Upper lobe of left lung (tissue), 6 donors: Measurements from ENCODE around the gene CMKLR1. TPM values are rescaled to one million over a fixed set of nuclear protein-coding genes. Genes with fewer than 3 reads are reported as not detected.

Experiments
- ATAC-seq, 2 donors: fragments of 200-7000 bp; cut with Tn5 transposase; one replicate each; pipeline ENCODE4 v1.9.1; 2022; ENCODE audit warnings: mild to moderate bottlenecking in 2 of 2, moderate library complexity in 2 of 2; ENCODE audit not compliant: low FRiP score in 2 of 2
- DNase-seq, 2 donors: peaks; one replicate each; pipeline ENCODE4 v3.0.0-alpha.2; 2019 to 2020
- H3K27ac ChIP-seq, 4 donors: fragments of 200-600 bp; sonication (generic); one replicate each; pipeline ENCODE4 v1.5.1; 2016 to 2019
- H3K27me3 ChIP-seq, 4 donors: fragments of 200-600 bp; sonication (generic); one replicate each; pipeline ENCODE4 v1.5.1; 2017 to 2019
- H3K36me3 ChIP-seq, 4 donors: fragments of 200-600 bp; sonication (generic); one replicate each; pipeline ENCODE4 v1.5.1; 2016 to 2019
- H3K4me1 ChIP-seq, 4 donors: fragments of 200-600 bp; sonication (generic); one replicate each; pipeline ENCODE4 v1.5.1; 2018 to 2019
- H3K4me3 ChIP-seq, 4 donors: fragments of 200-600 bp; sonication (generic); one replicate each; pipeline ENCODE4 v1.5.1; 2017 to 2019; ENCODE audit warnings: mild to moderate bottlenecking in 2 of 4, moderate library complexity in 1 of 4
- H3K9me3 ChIP-seq, 4 donors: fragments of 200-600 bp; sonication (generic); one replicate each; pipeline ENCODE4 v1.5.1; 2018 to 2019
- CTCF ChIP-seq, 6 experiments: fragments of 450-650 bp in 4 of 6; fragments of 200-600 bp in 2 of 6; sonication (generic) in 2 of 6; IDR thresholded peaks; one replicate each; pipeline ENCODE4 v1.5.1; 2016 to 2019; ENCODE audit warnings: antibody characterized with exemption in 6 of 6
- EP300 ChIP-seq, 4 donors: sonication (generic); formaldehyde crosslinking; IDR thresholded peaks; one replicate each; pipeline ENCODE4 v1.5.1; 2017; ENCODE audit warnings: antibody characterized with exemption in 4 of 4, control low read depth in 2 of 4
- POLR2A ChIP-seq, 4 donors: fragments of 450-650 bp; IDR thresholded peaks; one replicate each; pipeline ENCODE4 v1.5.1; 2016 to 2017; ENCODE audit warnings: antibody characterized with exemption in 4 of 4, mild to moderate bottlenecking in 2 of 4
- POLR2AphosphoS5 ChIP-seq, 2 donors: sonication (generic); formaldehyde crosslinking; IDR thresholded peaks; one replicate each; pipeline ENCODE4 v1.5.1; 2017; ENCODE audit warnings: antibody characterized with exemption in 2 of 2
- WGBS, 2 donors: methylation state at CpG; one replicate each; pipeline ENCODE4 v1.1.5; 2017 to 2018; 5-methylcytosine and 5-hydroxymethylcytosine counted together
- total RNA-seq, 6 donors: library from RNA; depleted of rRNA in 4 of 6; stranded (reverse); fragments of >200 nt in 4 of 6; gene quantifications; one replicate each; pipeline versions ENCODE4 v1.1.0 to v1.2.1, GENCODE V29; 2016 to 2021
- donor health status: DM: no; HTN: no; CAD: no; lungs with moderate emphysema.
- donor health status: DM: no; HTN: yes; CAD: no; lungs with severe emphysema.

The CMKLR1 gene
- 10 to 100 TPM in 4 of 6 donors, 1 to 10 TPM in 2; 7.8 to 40.9 (median 19.9) TPM for total RNA-seq

DNA sequence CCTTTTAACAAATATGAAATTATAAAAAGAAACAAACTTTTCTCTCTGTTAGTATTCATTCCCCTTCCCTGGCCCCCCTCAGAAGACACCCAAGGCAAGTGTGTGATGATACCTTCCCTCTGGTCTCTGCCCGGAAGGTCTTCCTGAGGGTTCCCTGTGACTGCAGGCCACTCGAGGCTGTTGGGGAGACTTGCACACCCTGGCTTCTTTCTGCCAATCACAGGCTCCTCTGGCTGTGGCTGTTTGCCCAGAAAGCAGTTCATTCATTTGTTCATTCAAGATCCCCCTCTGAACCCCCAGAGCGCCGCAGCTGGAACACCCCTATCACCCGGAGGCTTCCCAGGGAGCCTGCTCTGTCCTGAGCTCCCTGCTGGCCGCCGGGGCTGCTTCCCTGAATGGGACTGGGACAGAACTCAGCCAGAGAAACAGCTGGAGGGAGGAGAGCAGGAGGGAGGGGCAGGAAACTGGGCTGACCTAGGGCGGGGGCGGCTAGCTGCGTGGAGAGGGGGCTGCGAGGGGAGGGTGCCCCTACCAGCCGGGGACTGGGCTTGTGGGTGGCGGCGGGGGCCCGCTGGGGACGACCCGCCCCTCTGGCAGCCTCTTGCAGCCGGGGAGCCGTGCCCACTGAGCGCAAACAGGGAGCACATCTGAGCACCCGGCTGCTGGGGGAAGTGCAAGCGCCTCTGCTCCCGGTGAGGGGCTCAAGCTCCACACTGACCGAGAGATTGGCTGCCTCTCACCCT is at the start of gene CMKLR1:
TSS of gene CMKLR1 (minus strand) at position 397 of the 743 bp plus-strand sequence. CDS start 45,720 bp downstream, outside the sequence.
- peaks cover 10 to 30% (median 18%) of the 10 kb centered on the region in 4 donors for H3K4me1 ChIP-seq
- ATAC-seq (peak; percentile 41 to 77), DNase-seq (peak; percentile 33 to 84)
- peak within 1 kb of the TSS; percentile 58 to 83 (median 75) for H3K27ac ChIP-seq
- peak within 1 kb of the TSS in 3 of 4 donors; percentile 36 to 51 (median 39) for H3K4me3 ChIP-seq
- TF ChIP-seq CTCF (IDR thresholded peaks at IDR 0.05) (peak in 1 of 6 experiments; percentile 5), EP300 (IDR thresholded peaks at IDR 0.05) (no peak), POLR2AphosphoS5 (IDR thresholded peaks at IDR 0.05) (peak in 1 of 2 donors; percentile 71), POLR2A (IDR thresholded peaks at IDR 0.05) (peak in 1 of 4 donors; percentile 63)
- WGBS, 2 donors, result 4 to 18% methylated on average over 7 to 20 of the region's 24 CpGs
- H3K36me3 ChIP-seq, result no peaks in the 10 kb centered on the region
- no peaks in the 10 kb centered on the region for H3K9me3 ChIP-seq
- H3K27me3 ChIP-seq, result no peaks in the 10 kb centered on the region

DNA sequence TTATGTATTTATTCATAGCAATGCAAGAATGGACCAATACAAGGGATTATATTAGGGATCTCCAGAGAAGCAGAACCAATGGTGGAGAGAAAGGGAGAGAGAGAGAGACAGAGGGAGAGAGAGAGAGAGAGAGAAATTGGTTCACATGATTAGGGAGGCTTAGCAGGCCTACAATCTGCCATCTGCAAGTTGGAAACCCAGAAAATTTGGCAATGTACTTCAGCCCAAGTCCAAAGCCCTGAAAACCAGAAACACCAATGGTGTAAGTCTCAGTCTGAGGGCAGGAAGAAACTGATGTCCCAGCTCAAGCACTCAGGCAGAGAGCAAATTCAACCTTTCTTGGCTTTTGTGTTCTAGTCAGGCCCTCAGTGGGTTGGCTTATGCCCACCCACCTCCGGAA is 48.7 kb upstream of the CMKLR1 start:
- no peak overlapping the region for H3K27ac ChIP-seq
- TF ChIP-seq EP300 (IDR thresholded peaks at IDR 0.05) (no peak), POLR2AphosphoS5 (IDR thresholded peaks at IDR 0.05) (no peak), POLR2A (IDR thresholded peaks at IDR 0.05) (no peak), CTCF (IDR thresholded peaks at IDR 0.05) (no peak)
- 82 to 89% methylated on average over 1 of the region's 1 CpG for WGBS, 2 donors
- DNase-seq (no peak), ATAC-seq (no peak)
- no peaks in the 10 kb centered on the region for H3K27me3 ChIP-seq
- H3K36me3 ChIP-seq, result no peaks in the 10 kb centered on the region
- H3K4me1 ChIP-seq, result no peaks in the 10 kb centered on the region
- H3K9me3 ChIP-seq, result peaks cover 0 to 10% (median 3%) of the 10 kb centered on the region in 4 donors
- H3K4me3 ChIP-seq, result no peak overlapping the region

DNA sequence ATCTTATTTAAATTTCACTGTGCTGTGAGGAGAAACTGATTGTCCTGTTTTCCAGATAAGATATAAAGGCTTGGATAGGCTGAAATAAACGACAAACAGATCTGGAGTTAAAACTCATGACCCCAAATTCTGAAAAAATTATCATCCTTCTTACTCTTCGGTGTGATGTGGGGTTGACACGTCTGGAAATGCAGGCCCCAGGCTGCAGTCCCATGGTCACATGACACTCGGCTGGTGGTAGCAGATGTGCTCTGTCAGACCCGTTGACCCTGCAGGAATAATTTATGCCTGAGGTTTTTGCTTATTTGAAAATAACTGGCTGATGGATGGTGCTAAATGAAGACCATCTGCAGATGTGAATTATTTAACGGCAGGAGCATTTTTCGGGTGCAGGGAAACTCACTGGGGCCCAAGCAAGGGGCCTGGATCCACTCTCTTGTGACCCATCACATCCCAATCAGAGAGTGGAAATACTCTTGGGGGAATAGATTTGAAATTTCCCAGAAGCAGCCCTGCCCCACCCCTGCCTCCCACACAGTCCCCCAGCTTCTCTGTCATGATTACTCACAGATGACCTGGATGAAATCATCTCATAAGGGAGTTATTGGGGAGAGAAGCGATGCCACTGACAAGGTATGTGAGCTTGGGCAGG is 47.7 kb upstream of the CMKLR1 start:
- Histone ChIP-seq H3K27me3 (no peaks in the 10 kb centered on the region), H3K27ac (no peak overlapping the region), H3K4me1 (no peaks in the 10 kb centered on the region), H3K36me3 (no peaks in the 10 kb centered on the region), H3K9me3 (peaks cover 0 to 10% (median 3%) of the 10 kb centered on the region in 4 donors), H3K4me3 (no peak overlapping the region)
- WGBS, 2 donors, result 49 to 59% methylated on average over 8 of the region's 8 CpGs
- ATAC-seq (no peak), DNase-seq (no peak)
- TF ChIP-seq EP300 (IDR thresholded peaks at IDR 0.05), result no peak
- no peak for TF ChIP-seq CTCF (IDR thresholded peaks at IDR 0.05)
- TF ChIP-seq POLR2A (IDR thresholded peaks at IDR 0.05), result no peak
- TF ChIP-seq POLR2AphosphoS5 (IDR thresholded peaks at IDR 0.05), result no peak

DNA sequence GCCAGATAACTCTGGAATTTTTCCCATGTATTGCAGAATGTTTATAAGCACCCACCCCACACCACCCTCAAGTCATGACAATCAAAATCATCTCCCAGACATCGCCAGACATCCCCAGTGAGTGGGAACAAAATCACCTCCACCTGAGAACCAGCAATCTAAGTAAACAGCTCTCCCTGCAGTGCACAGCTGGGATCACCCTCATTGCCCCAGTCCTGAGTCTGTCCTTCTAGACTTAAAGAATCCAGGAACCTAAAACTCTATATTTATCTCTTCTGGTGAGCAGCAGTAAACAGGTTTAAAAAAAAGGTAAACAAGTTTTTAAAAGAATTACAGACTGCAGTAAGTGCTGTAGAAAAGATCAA is 43.3 kb upstream of the CMKLR1 start:
- peaks cover 0 to 10% (median 4%) of the 10 kb centered on the region in 4 donors for H3K9me3 ChIP-seq
- H3K4me1 ChIP-seq, result no peaks in the 10 kb centered on the region
- H3K36me3 ChIP-seq, result no peaks in the 10 kb centered on the region
- WGBS, 2 donors, result 67 to 85% methylated on average over 1 of the region's 1 CpG
- TF ChIP-seq POLR2A (IDR thresholded peaks at IDR 0.05) (no peak), EP300 (IDR thresholded peaks at IDR 0.05) (no peak), CTCF (IDR thresholded peaks at IDR 0.05) (no peak), POLR2AphosphoS5 (IDR thresholded peaks at IDR 0.05) (no peak)
- DNase-seq, result no peak
- H3K27ac ChIP-seq, result no peak overlapping the region
- no peaks in the 10 kb centered on the region for H3K27me3 ChIP-seq
- no peak for ATAC-seq
- H3K4me3 ChIP-seq, result no peak overlapping the region
